GM19193 (cell line): ENCODE results near the gene GP5.

Source experiments
- POLR2A ChIP-seq: IDR thresholded peaks from 4 replicates; pipeline ENCODE4 v1.6.1; 2011; ENCODE audit not compliant: insufficient read depth, insufficient read length; ENCODE audit errors: extremely low read depth

Gene GP5

GRCh38 chr3:194404365-194405140 is 5.5 kb upstream of the GP5 start:
- no peak for TF ChIP-seq POLR2A

DNA sequence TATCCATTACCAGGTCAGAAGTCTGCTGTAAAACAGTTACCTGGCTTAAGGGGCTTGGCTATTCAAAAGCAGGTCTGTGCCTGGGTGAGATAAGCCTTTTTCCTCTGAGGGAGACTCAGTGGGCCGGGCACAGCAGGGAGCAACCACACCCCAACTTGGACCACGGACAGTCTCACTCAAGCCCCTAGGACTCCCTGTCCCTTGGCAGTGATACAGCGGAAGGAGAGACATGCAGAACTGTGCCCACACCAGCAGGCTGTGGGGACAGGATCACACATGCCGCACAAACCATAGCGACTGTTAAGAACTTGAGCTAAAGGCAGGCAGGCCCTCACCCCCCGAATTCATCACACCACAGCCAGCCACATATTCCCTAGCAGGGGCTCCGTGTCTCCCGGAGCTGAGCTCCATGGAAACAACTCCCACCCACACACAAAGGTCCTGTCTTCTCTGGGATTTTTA is 2.8 kb upstream of the GP5 start:
- TF ChIP-seq POLR2A, result no peak

DNA sequence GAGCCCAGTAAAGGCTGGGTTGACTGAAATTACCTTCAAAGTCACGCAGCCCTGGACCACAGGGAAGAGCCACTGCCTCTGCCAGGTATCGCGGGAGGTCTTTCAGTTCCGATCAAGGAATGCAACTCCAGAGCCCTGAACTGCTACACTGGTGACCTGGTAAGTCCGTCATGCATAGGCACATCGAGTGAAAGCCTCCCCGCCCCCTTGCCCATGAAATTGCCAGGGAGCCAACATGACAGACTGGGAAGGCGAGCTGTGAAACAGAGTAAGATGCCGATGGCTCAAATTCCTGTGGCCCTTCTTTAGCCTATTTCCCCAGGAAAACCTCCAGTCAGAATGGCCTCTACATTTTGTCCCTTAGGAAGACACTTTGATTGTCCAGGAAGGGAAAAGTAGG is 2.3 kb upstream of the GP5 start:
- no peak for TF ChIP-seq POLR2A

GRCh38 chr3:194399874-194400411 is 877 bp upstream of the GP5 start:
- no peak for TF ChIP-seq POLR2A

GRCh38 chr3:194397757-194398312 is 1.2 kb downstream of the GP5 start:
- no peak for TF ChIP-seq POLR2A

DNA sequence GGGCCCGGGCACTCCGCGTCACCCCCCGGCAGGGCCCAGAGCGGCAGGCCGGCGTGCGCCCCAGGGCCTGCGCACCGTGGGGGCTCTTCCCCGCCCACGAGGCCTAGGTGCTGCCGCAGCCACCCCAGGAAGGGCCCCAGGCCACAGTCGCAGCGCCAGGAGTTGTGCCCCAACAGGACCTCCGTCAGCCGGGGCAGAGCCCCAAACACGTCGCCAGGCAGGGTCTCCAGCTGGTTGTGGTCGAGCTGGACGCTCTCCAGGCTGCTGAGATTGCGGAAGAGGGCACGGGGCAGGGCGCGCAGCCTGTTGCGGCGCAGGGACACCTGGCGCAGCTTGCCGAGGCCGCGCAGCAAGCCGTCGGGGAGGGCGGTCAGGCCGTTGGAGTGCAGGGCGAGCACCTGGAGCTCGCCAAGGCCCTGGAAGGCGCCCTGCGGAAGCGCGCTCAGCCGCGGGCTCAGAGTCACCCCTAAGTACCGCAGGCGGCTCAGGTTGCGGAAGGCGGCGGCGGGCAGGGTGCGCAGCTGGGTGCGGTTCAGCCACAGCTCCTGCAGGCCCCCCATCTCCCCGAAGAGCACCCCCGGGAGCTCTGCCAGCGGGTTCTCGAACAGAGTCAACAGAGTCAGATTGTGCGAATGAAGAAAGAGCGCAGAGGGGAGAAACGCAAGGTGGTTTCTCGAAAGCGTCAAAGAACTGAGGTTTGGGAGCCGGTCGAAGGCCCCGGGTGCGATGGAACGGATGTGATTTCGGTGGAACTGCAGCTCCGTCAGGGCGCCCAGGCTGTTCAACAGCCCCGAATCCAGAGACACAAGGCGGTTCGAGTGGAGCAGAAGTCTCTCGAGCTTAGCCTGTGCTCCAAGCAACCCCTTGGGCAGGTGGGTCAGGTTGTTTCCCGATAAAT is 2.0 kb downstream of the GP5 start:
- TF ChIP-seq POLR2A, result no peak

DNA sequence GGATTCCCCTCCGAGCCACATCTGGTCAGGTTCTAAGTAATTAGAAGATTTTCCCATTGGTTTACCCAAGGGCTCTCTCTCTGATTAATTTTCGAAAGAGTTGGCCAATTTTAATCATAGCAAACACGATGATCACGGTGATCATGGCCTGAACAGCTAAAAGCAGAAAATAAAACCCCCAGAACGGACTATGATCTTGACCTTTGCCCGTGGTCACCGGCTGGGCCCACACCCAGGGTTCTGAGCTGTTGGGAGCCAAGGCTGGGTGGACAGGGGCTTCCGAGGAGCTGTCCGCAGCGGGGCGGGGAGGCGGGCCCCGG is 2.6 kb downstream of the GP5 start:
- TF ChIP-seq POLR2A, result no peak

DNA sequence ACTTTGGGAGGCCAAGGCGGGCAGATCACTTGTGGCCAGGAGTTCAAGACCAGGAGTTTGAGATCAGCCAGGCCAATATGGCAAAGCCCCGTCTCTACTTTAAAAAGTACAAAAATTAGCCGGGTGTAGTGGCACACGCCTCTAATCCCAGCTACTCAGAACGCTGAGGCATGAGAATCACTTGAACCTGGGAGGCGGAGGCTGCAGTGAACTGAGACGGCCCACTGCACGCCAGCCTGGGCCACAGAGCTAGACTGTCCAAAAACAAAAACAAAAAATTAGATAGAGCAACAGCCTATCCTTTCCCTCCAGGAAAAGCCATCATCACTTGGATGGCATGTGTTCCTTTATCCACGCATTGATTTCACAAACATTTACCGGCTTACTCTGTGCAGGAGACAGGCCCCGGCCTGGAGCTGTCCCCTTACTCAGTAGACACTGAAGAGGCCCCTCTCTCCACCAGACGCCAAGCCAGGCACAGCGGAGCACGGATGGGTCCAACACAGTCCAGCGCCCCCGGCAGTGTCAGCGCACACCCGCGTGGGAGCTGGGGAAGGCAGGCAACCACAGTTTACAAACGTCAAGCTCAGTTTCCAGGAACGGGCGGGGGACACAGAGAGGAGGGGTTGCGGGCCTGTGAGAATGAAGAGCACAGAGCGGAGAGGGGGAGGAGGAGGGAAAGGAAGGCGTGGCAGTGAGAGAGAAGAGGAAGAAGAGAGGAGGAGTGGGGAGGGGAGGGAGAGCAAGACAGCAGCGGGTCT is 3.1 kb downstream of the GP5 start:
- no peak for TF ChIP-seq POLR2A

DNA sequence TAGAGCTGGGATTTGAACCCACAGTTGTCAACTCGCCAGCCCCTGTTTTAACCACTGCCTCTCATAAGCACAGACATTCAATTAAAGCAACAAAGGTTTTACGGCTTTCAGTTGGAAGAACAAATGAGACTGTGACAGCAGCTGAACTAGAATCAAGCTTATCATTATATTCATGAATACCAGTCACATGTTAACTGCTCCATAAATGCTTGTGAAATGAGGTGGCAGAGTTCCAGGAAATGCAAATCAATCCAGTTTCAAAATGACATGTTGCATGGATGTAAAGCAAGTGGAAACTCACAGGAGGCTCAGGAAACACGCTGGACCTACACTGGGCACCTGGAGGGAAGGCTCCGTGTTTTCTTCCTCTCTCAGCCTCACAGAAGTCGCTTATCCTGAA is 3.9 kb downstream of the GP5 start:
- TF ChIP-seq POLR2A, result no peak

GRCh38 chr3:194392576-194392975 is 6.5 kb downstream of the GP5 start:
- TF ChIP-seq POLR2A, result no peak

- no peak for TF ChIP-seq POLR2A
Measured at GRCh38 chr3:194390835-194391234, 8.2 kb downstream of the GP5 start.

DNA sequence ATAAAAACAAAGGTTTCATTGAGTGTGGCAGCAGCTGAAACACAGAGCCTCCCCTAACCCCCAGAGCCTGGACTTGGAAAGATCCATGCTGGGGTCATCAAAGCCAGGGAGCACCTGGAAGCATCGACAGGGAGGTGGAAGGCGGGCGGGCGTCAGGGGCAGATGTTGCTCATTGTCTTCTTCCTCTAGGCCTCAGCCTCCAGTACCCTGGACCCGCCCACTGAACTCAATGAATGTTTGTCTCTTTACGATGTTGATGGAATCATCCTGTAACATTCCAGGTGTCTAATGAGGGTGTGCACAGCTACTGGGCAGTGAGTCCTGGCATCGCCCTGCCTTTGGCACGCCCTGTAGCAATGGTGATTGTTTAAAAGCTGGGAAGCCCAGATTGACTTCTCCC is 9.8 kb downstream of the GP5 start:
- TF ChIP-seq POLR2A, result no peak

GRCh38 chr3:194387926-194388418 is 11.1 kb downstream of the GP5 start:
- no peak for TF ChIP-seq POLR2A

DNA sequence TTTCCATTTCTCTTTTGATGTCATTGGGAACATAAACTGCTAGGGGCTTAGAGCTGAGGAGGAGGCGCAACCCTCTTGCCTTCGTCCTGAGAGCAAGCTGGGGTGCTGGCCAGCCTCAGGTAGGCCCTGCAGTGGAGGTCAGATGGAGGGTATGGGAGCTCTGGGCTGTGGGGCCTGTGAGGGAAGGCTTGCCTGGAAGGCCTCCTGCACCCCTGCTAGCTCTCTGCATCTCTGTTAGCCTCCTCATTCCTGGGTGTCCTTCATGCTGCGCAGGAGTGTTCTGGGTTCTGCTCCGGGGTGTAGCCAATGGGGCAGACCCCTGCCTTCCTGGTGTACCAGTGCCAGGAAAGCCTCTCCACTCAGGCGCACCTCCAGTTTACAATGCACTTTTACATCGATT is 11.8 kb downstream of the GP5 start:
- TF ChIP-seq POLR2A, result no peak

DNA sequence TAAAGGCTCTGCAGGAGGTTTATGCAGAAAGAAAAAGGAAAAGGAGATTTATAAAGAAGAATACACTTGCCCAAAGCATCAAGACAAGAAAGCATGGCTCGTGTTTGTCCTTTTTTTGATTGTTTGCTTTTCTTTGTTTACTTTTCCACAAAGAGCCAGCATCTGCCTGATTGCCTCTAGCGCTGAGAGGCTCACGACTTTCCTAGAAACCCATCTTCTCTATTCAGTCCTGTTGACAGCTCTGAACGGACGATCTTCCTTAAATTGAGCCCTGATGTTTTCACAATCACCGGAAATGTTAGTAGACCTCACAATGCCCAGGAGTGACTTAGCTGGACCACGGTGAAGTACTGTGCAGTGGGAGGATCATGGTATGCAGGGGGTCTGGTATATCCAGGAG is 12.4 kb downstream of the GP5 start:
- TF ChIP-seq POLR2A, result no peak

DNA sequence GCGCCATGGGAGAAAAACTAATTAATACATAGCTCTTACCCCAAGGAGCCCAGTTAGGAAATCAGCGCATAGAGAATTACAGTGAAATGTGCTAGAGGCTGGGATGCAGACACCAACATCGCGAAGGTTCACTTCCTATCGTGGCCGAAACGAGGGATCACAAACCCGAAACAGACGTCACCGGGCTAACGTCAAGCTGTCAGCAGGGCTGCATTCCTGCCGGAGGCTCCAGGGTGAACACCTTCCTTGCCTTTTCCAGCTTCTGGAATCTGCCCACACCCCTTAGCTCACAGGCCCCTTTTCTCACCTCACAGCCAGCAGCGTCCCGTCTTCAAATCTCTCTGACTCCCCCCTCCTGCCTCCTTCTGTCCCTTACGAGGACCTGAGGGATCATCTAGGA is 13.0 kb downstream of the GP5 start:
- TF ChIP-seq POLR2A, result no peak
